Activated CD4-positive, alpha-beta memory T cell treated with anti-CD3 and anti-CD28 coated beads, Interleukin-2, amount 10 ng/mL, durations not matched to agents 7 days and 5 days (primary cell): ENCODE measurements around the gene CELSR1. TPM values are rescaled to one million over a fixed set of nuclear protein-coding genes. Genes with fewer than 3 reads are reported as not detected.

ENCODE experiments used
- CTCF ChIA-PET: fragments of 350-600 bp; sonication (Branson Sonifier 250); formaldehyde crosslinking; loops from one replicate; lab custom pipeline; 2021; ENCODE audit warnings: antibody characterized with exemption, inconsistent platforms; lab: Charles Lee
- POLR2A ChIA-PET: fragments of 350-600 bp; sonication (Branson Sonifier 250); formaldehyde crosslinking; loops from one replicate; lab custom pipeline; 2021; ENCODE audit warnings: antibody characterized with exemption; lab: Charles Lee
- DNase-seq: peaks from one replicate; pipeline ENCODE4 v3.0.0-alpha.2; 2020
- H3K27ac Mint-ChIP-seq: one replicate; pipeline ENCODE4 v1.8.0; 2021; ENCODE audit warnings: mild to moderate bottlenecking, mixed read lengths
- H3K27me3 Mint-ChIP-seq: one replicate; pipeline ENCODE4 v1.8.0; 2021; ENCODE audit warnings: mixed read lengths
- H3K36me3 Mint-ChIP-seq: one replicate; pipeline ENCODE4 v1.8.0; 2021; ENCODE audit warnings: low read depth, mixed read lengths
- H3K4me1 Mint-ChIP-seq: one replicate; pipeline ENCODE4 v1.8.0; 2021; ENCODE audit warnings: mixed read lengths
- H3K4me3 Mint-ChIP-seq: one replicate; pipeline ENCODE4 v1.8.0; 2021; ENCODE audit warnings: mild to moderate bottlenecking, mixed read lengths
- H3K9me3 Mint-ChIP-seq: one replicate; pipeline ENCODE4 v1.8.0; 2021; ENCODE audit warnings: mixed read lengths
- total RNA-seq, 2 experiments: library from RNA; stranded (reverse); gene quantifications; one replicate each; pipeline ENCODE4 v1.2.3, GENCODE V29; 2021

Gene CELSR1
- total RNA-seq, 2 experiments from 2014 or later = 0.10 to 0.13 TPM

- Mint-ChIP-seq H3K27ac (no peak overlapping the region), H3K27me3 (peaks cover 30% of the 10 kb centered on the region), H3K4me3 (no peak overlapping the region), H3K36me3 (no peaks in the 10 kb centered on the region), H3K4me1 (peaks cover 5% of the 10 kb centered on the region), H3K9me3 (no peaks in the 10 kb centered on the region)
- CTCF ChIA-PET = interaction anchor here (1.1 to 4.4 kb wide), 2 partner anchors 23 to 173 kb away, joined by 4 to 38 read pairs; no protein-coding TSS in a partner anchor
- POLR2A ChIA-PET = interaction anchor here (1.4 kb wide), 1 partner anchor 173 kb away, joined by 3 read pairs; no protein-coding TSS in a partner anchor
- no peak for DNase-seq
Measured at GRCh38 chr22:46540874-46541273, 3.5 kb upstream of the CELSR1 start.

GRCh38 chr22:46539169-46539568, 1.7 kb upstream of the CELSR1 start:
- H3K4me1 Mint-ChIP-seq = peaks cover 2% of the 10 kb centered on the region
- no peaks in the 10 kb centered on the region for H3K9me3 Mint-ChIP-seq
- no peaks in the 10 kb centered on the region for H3K36me3 Mint-ChIP-seq
- ChIA-PET CTCF (no interaction called here), POLR2A (no interaction called here)
- H3K27ac Mint-ChIP-seq = no peak overlapping the region
- no peak overlapping the region for H3K4me3 Mint-ChIP-seq
- peaks cover 35% of the 10 kb centered on the region for H3K27me3 Mint-ChIP-seq
- DNase-seq = no peak

- CTCF ChIA-PET = no interaction called here
- peaks cover 2% of the 10 kb centered on the region for H3K4me1 Mint-ChIP-seq
- H3K4me3 Mint-ChIP-seq = no peak overlapping the region
Measured at GRCh38 chr22:46538814-46539160, 1.4 kb upstream of the CELSR1 start.

GRCh38 chr22:46537946-46538813, 760 bp upstream of the CELSR1 start:
- POLR2A ChIA-PET = no interaction called here
- no peak for DNase-seq
- peaks cover 35% of the 10 kb centered on the region for H3K27me3 Mint-ChIP-seq
- no peaks in the 10 kb centered on the region for H3K36me3 Mint-ChIP-seq
- H3K27ac Mint-ChIP-seq = no peak overlapping the region
- peaks cover 2% of the 10 kb centered on the region for H3K4me1 Mint-ChIP-seq
- no peak overlapping the region for H3K4me3 Mint-ChIP-seq
- CTCF ChIA-PET = no interaction called here
- H3K9me3 Mint-ChIP-seq = no peaks in the 10 kb centered on the region

More at GRCh38 chr22:46538814-46539160, 1.4 kb upstream of the CELSR1 start:
- H3K27me3 Mint-ChIP-seq = peaks cover 35% of the 10 kb centered on the region
- H3K9me3 Mint-ChIP-seq = no peaks in the 10 kb centered on the region
- DNase-seq = no peak
- no peaks in the 10 kb centered on the region for H3K36me3 Mint-ChIP-seq
- POLR2A ChIA-PET = no interaction called here
- H3K27ac Mint-ChIP-seq = no peak overlapping the region

- CTCF ChIA-PET = no interaction called here
- Mint-ChIP-seq H3K27ac (no peak overlapping the region), H3K4me3 (no peak overlapping the region), H3K27me3 (peaks cover 32% of the 10 kb centered on the region), H3K4me1 (peaks cover 2% of the 10 kb centered on the region), H3K9me3 (no peaks in the 10 kb centered on the region), H3K36me3 (no peaks in the 10 kb centered on the region)
- no peak for DNase-seq
- POLR2A ChIA-PET = no interaction called here
Measured at GRCh38 chr22:46536537-46537224, 739 bp downstream of the CELSR1 start.

GRCh38 chr22:46535876-46536536, 1.4 kb downstream of the CELSR1 start:
- CTCF ChIA-PET = no interaction called here
- Mint-ChIP-seq H3K27ac (no peak overlapping the region), H3K9me3 (no peaks in the 10 kb centered on the region), H3K4me1 (peaks cover 2% of the 10 kb centered on the region), H3K27me3 (peaks cover 30% of the 10 kb centered on the region), H3K4me3 (peak overlapping the region; percentile 17), H3K36me3 (no peaks in the 10 kb centered on the region)
- DNase-seq = no peak
- POLR2A ChIA-PET = no interaction called here

GRCh38 chr22:46534901-46535630, 2.4 kb downstream of the CELSR1 start:
- Mint-ChIP-seq H3K4me1 (peaks cover 2% of the 10 kb centered on the region), H3K9me3 (no peaks in the 10 kb centered on the region), H3K36me3 (no peaks in the 10 kb centered on the region), H3K27me3 (peaks cover 27% of the 10 kb centered on the region), H3K4me3 (no peak overlapping the region), H3K27ac (no peak overlapping the region)
- POLR2A ChIA-PET = no interaction called here
- CTCF ChIA-PET = no interaction called here
- no peak for DNase-seq

- peaks cover 21% of the 10 kb centered on the region for H3K27me3 Mint-ChIP-seq
- ChIA-PET CTCF (no interaction called here), POLR2A (no interaction called here)
- no peak for DNase-seq
- no peak overlapping the region for H3K27ac Mint-ChIP-seq
- H3K4me3 Mint-ChIP-seq = no peak overlapping the region
- H3K9me3 Mint-ChIP-seq = no peaks in the 10 kb centered on the region
- H3K36me3 Mint-ChIP-seq = no peaks in the 10 kb centered on the region
- peaks cover 2% of the 10 kb centered on the region for H3K4me1 Mint-ChIP-seq
Measured at GRCh38 chr22:46534177-46534776, 3.1 kb downstream of the CELSR1 start.

- no peak for DNase-seq
- H3K4me3 Mint-ChIP-seq = no peak overlapping the region
- peaks cover under 1% of the 10 kb centered on the region for H3K4me1 Mint-ChIP-seq
- ChIA-PET POLR2A (no interaction called here), CTCF (interaction anchor here (1.0 kb wide), 1 partner anchor 166 kb away, joined by 3 read pairs; no protein-coding TSS in a partner anchor)
- H3K36me3 Mint-ChIP-seq = no peaks in the 10 kb centered on the region
- no peak overlapping the region for H3K27ac Mint-ChIP-seq
- H3K9me3 Mint-ChIP-seq = no peaks in the 10 kb centered on the region
- peaks cover 13% of the 10 kb centered on the region for H3K27me3 Mint-ChIP-seq
Measured at GRCh38 chr22:46533070-46533833, 4.2 kb downstream of the CELSR1 start.

- no peak overlapping the region for H3K4me3 Mint-ChIP-seq
- H3K9me3 Mint-ChIP-seq = no peaks in the 10 kb centered on the region
- no peaks in the 10 kb centered on the region for H3K36me3 Mint-ChIP-seq
- peaks cover 4% of the 10 kb centered on the region for H3K4me1 Mint-ChIP-seq
- DNase-seq = no peak
- ChIA-PET CTCF (no interaction called here), POLR2A (no interaction called here)
- H3K27me3 Mint-ChIP-seq = peaks cover 13% of the 10 kb centered on the region
- no peak overlapping the region for H3K27ac Mint-ChIP-seq
Measured at GRCh38 chr22:46532416-46532815, 5.0 kb downstream of the CELSR1 start.

GRCh38 chr22:46531581-46532175, 5.7 kb downstream of the CELSR1 start:
- peaks cover 4% of the 10 kb centered on the region for H3K4me1 Mint-ChIP-seq
- no peaks in the 10 kb centered on the region for H3K36me3 Mint-ChIP-seq
- H3K27ac Mint-ChIP-seq = no peak overlapping the region
- H3K27me3 Mint-ChIP-seq = peaks cover 13% of the 10 kb centered on the region
- no peak overlapping the region for H3K4me3 Mint-ChIP-seq
- H3K9me3 Mint-ChIP-seq = no peaks in the 10 kb centered on the region
- ChIA-PET POLR2A (no interaction called here), CTCF (no interaction called here)
- no peak for DNase-seq
